GM12875 (cell line): ENCODE measurements around the gene LECT2.

Experiments
- H3K4me3 ChIP-seq: one replicate; pipeline ENCODE4 v1.5.1; 2011; ENCODE audit warnings: low read depth, low read length, control low read depth
- CTCF ChIP-seq: IDR thresholded peaks from 2 replicates; pipeline ENCODE4 v1.5.1; 2011; ENCODE audit warnings: low read depth, mild to moderate bottlenecking, control low read depth, inconsistent platforms, low read length, moderate library complexity, borderline replicate concordance; ENCODE audit not compliant: insufficient read depth

Gene LECT2

GRCh38 chr5:135954899-135955298 is at the start of gene LECT2:
Gene LECT2 (minus strand): TSS chr5:135954983. CDS start chr5:135954833, 150 bp downstream.
- H3K4me3 ChIP-seq, result no peak within 1 kb of the TSS
- TF ChIP-seq CTCF, result no peak

GRCh38 chr5:136004436-136004835 is 49.7 kb upstream of the LECT2 start:
- H3K4me3 ChIP-seq, result no peak overlapping the region
- TF ChIP-seq CTCF, result no peak

- TF ChIP-seq CTCF, result no peak
- no peak overlapping the region for H3K4me3 ChIP-seq
Observed at GRCh38 chr5:136001466-136001981, 46.7 kb upstream of the LECT2 start.

GRCh38 chr5:136000932-136001331 is 46.1 kb upstream of the LECT2 start:
- no peak for TF ChIP-seq CTCF
- H3K4me3 ChIP-seq, result no peak overlapping the region

GRCh38 chr5:136000147-136000546 is 45.4 kb upstream of the LECT2 start:
- no peak for TF ChIP-seq CTCF
- no peak overlapping the region for H3K4me3 ChIP-seq

GRCh38 chr5:135999406-136000139 is 44.8 kb upstream of the LECT2 start:
- no peak for TF ChIP-seq CTCF
- H3K4me3 ChIP-seq, result no peak overlapping the region

GRCh38 chr5:135998889-135999288 is 44.1 kb upstream of the LECT2 start:
- no peak overlapping the region for H3K4me3 ChIP-seq
- TF ChIP-seq CTCF, result no peak
